A673 (cell line): Measurements from ENCODE around the gene PTCH2. TPM values are rescaled to one million over a fixed set of nuclear protein-coding genes. Genes with fewer than 3 reads are reported as not detected.

Experiments
- BruUV-seq: library from RNA; stranded (reverse); fragments of 400-500 nt; replicated peaks from 2 replicates; lab custom pipeline; 2021; lab: Mats Ljungman, UMichigan
- CTCF ChIA-PET: fragments of 300-600 bp; sonication (Branson Sonifier 250); formaldehyde crosslinking; loops from one replicate; lab custom pipeline; 2022; ENCODE audit warnings: antibody characterized with exemption; lab: Charles Lee
- POLR2A ChIA-PET: fragments of 300-600 bp; sonication (Branson Sonifier 250); formaldehyde crosslinking; loops from one replicate; lab custom pipeline; 2022; ENCODE audit warnings: antibody characterized with exemption; ENCODE audit not compliant: low non-redundant PET; lab: Charles Lee
- DNase-seq: peaks from one replicate; pipeline ENCODE4 v3.0.0-alpha.2; 2015; ENCODE audit warnings: low spot score
- H3K27ac ChIP-seq: fragments of 200-600 bp; sonication (generic); 2 replicates; pipeline ENCODE4 v1.5.1; 2016; ENCODE audit warnings: mixed run types, low read depth, mild to moderate bottlenecking, mixed read lengths, antibody characterized with exemption, low read length; ENCODE audit not compliant: poor library complexity, severe bottlenecking
- H3K27me3 ChIP-seq: fragments of 200-600 bp; sonication (generic); replicated peaks from 2 replicates; pipeline ENCODE4 v1.6.1; 2017; ENCODE audit warnings: mixed run types, low read depth, mild to moderate bottlenecking, mixed read lengths, antibody characterized with exemption, low read length; ENCODE audit not compliant: insufficient read depth, poor library complexity
- H3K36me3 ChIP-seq: fragments of 200-600 bp; sonication (generic); 2 replicates; pipeline ENCODE4 v1.6.1; 2016; ENCODE audit warnings: mixed run types, mild to moderate bottlenecking, mixed read lengths, antibody characterized with exemption, low read length; ENCODE audit not compliant: insufficient read depth, poor library complexity, severe bottlenecking
- H3K4me1 ChIP-seq: fragments of 200-600 bp; sonication (generic); 2 replicates; pipeline ENCODE4 v1.6.1; 2017; ENCODE audit warnings: mixed run types, mild to moderate bottlenecking, mixed read lengths, antibody characterized with exemption, low read length; ENCODE audit not compliant: insufficient read depth, poor library complexity, severe bottlenecking
- H3K4me3 ChIP-seq: fragments of 200-600 bp; sonication (generic); 2 replicates; pipeline ENCODE4 v1.5.1; 2016; ENCODE audit warnings: low read depth, mixed run types, mild to moderate bottlenecking, mixed read lengths, low read length; ENCODE audit not compliant: poor library complexity, severe bottlenecking
- H3K9me3 ChIP-seq: fragments of 200-600 bp; sonication (generic); 2 replicates; pipeline ENCODE4 v1.6.1; 2016; ENCODE audit warnings: mixed run types, low read depth, mild to moderate bottlenecking, mixed read lengths, antibody characterized with exemption, low read length; ENCODE audit not compliant: poor library complexity, severe bottlenecking
- EZH2 ChIP-seq: fragments of 200-600 bp; sonication (generic); IDR thresholded peaks from 2 replicates; pipeline ENCODE4 v1.6.1; 2017; ENCODE audit warnings: borderline replicate concordance, low read depth, mild to moderate bottlenecking, mixed read lengths, antibody characterized with exemption, low read length; ENCODE audit not compliant: poor library complexity, severe bottlenecking
- intact Hi-C: fragments of 100-400 bp; cut with micrococcal nuclease; formaldehyde crosslinking; loops from one replicate; pipeline ENCODE4 v1.10.0; 2022; ENCODE audit not compliant: unreplicated experiment
- total RNA-seq: library from RNA; stranded (reverse); gene quantifications from 2 replicates; pipeline ENCODE4 v1.2.3, GENCODE V29; 2021
- TF ChIP-seq, protein P1 (sequence below): fragments of 300-800, 200-600 bp; sonication (generic); conservative IDR thresholded peaks from 2 replicates; pipeline ENCODE4 v1.5.1; 2017; ENCODE audit warnings: low read depth, mild to moderate bottlenecking, antibody characterized with exemption, low read length, moderate library complexity, mixed read lengths

PTCH2 gene
- total RNA-seq, 1 experiment from 2014 or later: 2.3 TPM

DNA sequence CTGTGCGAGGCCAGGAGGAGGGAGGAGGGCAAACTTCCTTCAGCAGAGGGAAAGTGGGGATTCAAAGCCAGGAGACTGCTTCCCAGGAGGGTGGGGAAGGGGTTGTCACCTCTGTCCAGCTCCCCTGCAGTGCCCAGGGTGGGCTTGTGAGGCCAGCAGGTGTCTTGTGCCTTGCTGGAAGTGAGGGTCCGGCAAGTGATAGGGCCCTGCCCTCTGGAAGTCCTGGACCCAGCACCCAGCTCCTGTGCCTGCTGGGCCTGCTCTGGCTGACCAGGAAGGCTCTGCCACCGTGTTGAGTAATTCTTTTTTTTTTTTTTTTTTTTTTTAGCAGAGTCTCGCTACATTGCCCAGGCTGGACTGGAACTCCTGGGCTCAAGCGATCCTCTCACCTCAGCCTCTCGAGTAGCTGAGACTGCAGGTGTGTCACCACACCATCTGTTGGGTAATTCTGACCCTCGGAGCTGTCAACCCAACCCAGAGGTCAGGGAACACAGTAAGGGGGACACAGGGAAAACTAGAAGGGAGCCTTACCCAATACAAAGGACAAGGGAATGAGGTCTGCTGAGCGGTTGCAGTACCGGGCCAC is 56.1 kb downstream of the PTCH2 start:
- H3K4me1 ChIP-seq: peaks cover 12% of the 10 kb centered on the region
- TF ChIP-seq EZH2: no peak
- TF ChIP-seq, protein P1, sequence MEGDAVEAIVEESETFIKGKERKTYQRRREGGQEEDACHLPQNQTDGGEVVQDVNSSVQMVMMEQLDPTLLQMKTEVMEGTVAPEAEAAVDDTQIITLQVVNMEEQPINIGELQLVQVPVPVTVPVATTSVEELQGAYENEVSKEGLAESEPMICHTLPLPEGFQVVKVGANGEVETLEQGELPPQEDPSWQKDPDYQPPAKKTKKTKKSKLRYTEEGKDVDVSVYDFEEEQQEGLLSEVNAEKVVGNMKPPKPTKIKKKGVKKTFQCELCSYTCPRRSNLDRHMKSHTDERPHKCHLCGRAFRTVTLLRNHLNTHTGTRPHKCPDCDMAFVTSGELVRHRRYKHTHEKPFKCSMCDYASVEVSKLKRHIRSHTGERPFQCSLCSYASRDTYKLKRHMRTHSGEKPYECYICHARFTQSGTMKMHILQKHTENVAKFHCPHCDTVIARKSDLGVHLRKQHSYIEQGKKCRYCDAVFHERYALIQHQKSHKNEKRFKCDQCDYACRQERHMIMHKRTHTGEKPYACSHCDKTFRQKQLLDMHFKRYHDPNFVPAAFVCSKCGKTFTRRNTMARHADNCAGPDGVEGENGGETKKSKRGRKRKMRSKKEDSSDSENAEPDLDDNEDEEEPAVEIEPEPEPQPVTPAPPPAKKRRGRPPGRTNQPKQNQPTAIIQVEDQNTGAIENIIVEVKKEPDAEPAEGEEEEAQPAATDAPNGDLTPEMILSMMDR: no peak
- ChIA-PET POLR2A (interaction anchor here (0.5 kb wide), 1 partner anchor 734 kb away, joined by 5 read pairs; no protein-coding TSS in a partner anchor), CTCF (interaction anchor here (0.6 to 1.3 kb wide), 3 partner anchors 13 to 513 kb away, joined by 3 to 6 read pairs (median 3); partner anchors contain the start of gene PLK3)
- no peaks in the 10 kb centered on the region for H3K9me3 ChIP-seq
- no TSS peak for BruUV-seq
- H3K27me3 ChIP-seq: no peaks in the 10 kb centered on the region
- no peak for DNase-seq
- intact Hi-C loops: loop anchor here (5.0 kb wide), 1 partner anchor 225 kb away; the partner anchor contains the start of genes HECTD3 and UROD
- no peak overlapping the region for H3K27ac ChIP-seq
- H3K36me3 ChIP-seq: peaks cover 3% of the 10 kb centered on the region
- peak overlapping the region; percentile 41 for H3K4me3 ChIP-seq

DNA sequence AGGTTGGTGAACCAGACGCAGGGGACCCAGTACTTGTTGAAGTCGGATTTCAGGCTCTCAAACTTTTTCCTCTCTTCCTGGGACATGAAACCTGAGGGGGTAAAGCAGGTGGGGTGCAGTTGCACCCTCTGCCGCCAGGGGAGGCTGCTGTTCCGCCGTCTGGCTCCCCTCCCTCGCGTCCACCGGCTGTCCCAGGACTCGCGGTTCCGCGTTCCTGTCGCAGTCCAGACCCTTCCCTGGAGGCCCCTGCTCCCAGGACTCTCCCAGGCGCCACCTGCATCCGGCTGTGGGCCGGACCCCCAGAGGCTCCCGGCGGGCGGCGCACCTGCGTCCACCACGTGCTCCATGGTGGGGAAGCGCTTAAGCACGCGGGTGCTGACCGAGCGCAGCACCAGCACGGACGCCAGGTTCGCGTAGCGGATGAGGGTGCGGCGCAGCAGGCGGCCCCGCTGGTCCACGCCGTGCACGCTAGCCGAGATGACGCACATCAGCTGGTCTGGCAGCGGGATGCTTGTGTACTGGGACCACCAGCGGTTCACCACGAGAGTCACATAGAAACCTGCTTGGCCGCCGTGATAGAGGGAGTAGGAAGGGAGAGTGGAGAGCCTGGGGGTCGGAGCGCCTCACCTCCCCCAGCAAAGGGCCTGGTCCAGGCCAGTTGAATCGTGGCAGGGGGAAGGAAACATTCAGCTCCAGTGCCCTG is 56.8 kb downstream of the PTCH2 start:
- Histone ChIP-seq H3K27ac (no peak overlapping the region), H3K4me1 (peaks cover 12% of the 10 kb centered on the region), H3K9me3 (no peaks in the 10 kb centered on the region), H3K4me3 (peak overlapping the region; percentile 41), H3K36me3 (peaks cover 10% of the 10 kb centered on the region), H3K27me3 (no peaks in the 10 kb centered on the region)
- TF ChIP-seq EZH2: no peak
- TF ChIP-seq, protein P1: peak; percentile 98
- intact Hi-C loops: loop anchor here (5.0 kb wide), 1 partner anchor 226 kb away; the partner anchor contains the start of genes HECTD3 and UROD
- ChIA-PET CTCF (interaction anchor here (0.7 to 1.3 kb wide), 2 partner anchors 14 to 514 kb away, joined by 3 read pairs; partner anchors contain the start of gene PLK3), POLR2A (interaction anchor here (0.5 kb wide), 1 partner anchor 735 kb away, joined by 5 read pairs; no protein-coding TSS in a partner anchor)
- no TSS peak for BruUV-seq
- peak; percentile 81 for DNase-seq

DNA sequence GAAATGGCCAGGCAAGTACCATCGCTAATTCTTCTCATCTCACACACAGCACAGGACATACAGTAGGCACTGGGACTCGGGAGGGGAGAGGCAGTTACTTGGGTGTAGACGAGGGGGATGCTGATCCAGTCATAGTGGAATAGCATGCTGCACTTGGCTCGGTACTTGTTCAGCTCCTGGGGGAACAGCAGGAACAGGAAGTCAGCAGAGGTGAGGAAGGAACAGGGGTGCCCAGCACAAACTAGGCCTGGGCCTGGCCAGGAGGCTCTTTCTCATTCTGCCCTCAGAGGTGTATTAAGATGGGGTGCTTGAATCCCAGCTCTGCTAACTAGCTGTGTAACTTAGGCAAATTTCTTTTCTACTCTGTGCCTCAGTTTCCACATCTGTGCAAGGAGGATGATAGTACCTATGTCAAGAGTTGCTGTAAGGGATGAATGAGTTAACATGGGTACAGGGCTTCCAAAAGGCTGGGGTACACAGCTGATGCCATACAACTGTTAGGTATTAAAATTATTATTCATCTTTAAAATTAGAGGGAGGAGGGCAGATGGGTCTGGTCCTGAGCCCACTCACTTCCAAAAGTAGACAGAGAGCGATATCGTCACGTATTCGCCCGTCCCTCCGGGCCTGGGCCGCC is 57.4 kb downstream of the PTCH2 start:
- ChIA-PET CTCF (no interaction called here), POLR2A (no interaction called here)
- no peak for DNase-seq
- no peaks in the 10 kb centered on the region for H3K9me3 ChIP-seq
- no peak overlapping the region for H3K27ac ChIP-seq
- peaks cover 12% of the 10 kb centered on the region for H3K4me1 ChIP-seq
- TF ChIP-seq, protein P1: no peak
- no peak for TF ChIP-seq EZH2
- H3K4me3 ChIP-seq: peak overlapping the region; percentile 41
- no peaks in the 10 kb centered on the region for H3K27me3 ChIP-seq
- peaks cover 16% of the 10 kb centered on the region for H3K36me3 ChIP-seq
- BruUV-seq: no TSS peak
- intact Hi-C loops: loop anchor here (5.0 kb wide), 1 partner anchor 227 kb away; the partner anchor contains the start of genes HECTD3 and UROD
